Fibroblast of skin of left quadriceps (primary cell): Measurements from ENCODE around the gene ZNF175.
"Not testable (repeated sequence)": the region's sequence is repeated elsewhere in the genome, so short reads cannot be mapped to it uniquely, and the experiment has no call there.

Experiments
- DNase-seq, 2 experiments: peaks; one replicate each; pipeline ENCODE4 v3.0.0-alpha.2; 2013; ENCODE audit warnings: low read depth in 2 of 2

Gene ZNF175

DNA sequence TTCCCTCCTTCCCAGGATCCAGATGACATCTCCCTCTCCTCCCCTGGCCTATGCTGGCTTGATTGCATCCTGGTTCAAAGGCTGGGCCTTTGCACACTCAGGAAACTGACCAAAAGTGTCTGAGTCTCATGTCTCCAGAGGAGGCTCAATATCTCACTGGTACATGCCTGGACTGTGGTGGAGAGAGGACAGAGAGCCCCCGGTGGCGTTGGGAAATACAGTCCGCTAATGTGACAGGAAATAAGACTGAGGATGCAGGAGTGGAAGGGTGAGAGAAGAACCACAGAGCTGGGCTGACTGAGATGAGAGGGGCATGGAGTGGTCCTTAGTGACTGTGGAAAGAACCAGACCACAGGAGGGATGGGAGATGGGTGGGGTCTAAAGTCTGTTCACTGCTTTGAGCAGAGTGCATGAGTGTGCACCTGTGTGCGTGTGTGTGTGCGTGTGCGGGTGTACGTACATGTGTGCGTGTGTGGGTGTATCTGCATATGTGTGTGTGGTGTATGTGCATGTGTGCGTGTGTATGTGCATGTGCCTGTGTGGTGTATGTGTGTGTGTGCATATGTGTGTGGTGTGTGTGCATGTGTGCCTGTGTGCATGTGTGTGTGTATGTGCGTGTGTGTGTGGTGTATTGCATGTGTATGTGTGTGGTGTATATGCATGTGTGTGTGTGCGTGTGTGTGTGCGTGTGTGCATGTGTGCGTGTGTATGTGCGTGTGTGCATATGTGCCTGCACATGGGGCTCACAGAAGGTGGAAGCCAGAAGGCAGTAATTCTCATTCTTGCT, 57.3 kb downstream of the ZNF175 start:
- no peak for DNase-seq

DNA sequence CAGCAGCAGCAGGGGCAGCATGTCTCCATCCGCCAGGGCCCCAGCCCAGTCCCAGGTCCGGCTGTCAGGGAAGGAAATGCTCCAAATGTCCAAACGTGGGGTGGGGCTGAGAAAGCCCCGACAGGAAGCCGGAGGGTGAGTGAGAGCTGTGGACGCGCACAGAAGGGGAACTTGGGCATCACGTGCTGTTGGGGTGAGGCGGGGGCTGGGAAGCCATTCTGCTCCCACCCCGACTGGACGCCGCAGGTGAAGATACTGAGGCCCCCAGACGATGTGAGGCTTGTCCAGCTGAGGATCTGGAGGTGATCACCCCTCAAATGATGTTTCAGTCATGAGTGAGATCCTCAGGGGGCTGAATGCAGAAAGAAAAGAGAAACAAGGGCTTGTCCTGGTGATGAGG, 59.2 kb downstream of the ZNF175 start, which contains the start of gene SIGLEC5:
SIGLEC5 (minus strand) TSS at position 87 of the 400 bp plus-strand sequence; CDS start at position 21, 66 bp downstream.
- not testable (repeated sequence) for DNase-seq

DNA sequence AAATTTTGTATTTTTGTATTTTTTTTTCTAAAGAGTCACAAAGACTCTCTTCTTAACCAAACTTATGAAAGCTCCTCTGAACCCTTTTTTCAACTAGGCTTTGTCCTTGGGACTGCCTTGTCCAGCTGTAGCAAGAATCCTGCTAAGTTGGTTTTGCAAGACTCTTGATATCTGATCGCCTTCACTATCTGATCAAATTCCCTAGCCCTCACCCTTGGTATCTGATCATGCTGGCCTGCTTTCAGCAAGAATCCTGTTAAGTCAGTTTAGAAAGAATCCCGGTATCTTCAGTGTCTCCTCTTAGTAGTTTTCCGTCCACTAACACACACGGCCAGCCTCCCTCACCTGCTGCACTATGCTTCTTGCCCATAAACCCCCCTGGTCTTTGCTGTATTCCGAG, 61.0 kb downstream of the ZNF175 start:
- DNase-seq: no peak

DNA sequence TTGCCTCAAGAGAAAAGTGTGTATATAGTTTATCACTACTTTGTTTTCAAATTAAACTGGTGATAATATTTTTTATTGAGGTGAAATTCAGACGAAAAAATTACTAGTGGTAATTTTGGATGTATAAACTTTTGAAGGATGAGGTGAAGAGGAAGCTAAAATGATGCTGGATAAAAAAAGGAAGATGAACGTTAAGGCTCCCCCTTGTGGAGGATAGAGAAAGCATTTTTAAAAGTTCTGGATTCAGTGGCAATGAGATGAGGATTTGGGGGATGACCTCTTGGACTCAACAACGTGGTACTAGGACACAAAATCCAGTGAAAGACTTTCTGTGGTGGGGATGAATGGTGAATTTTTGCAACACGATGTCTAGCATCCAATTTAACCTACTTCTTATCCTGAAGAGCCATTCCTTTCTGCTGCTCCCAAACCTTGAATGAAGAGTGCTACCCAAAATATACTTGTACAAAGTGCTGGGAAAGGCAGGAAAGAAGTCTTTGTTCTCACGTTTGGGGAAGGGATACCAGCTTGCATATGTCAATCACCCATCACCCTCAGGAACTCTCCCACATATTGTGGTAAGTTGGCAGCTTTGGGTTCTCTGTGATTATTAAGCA, 66.4 kb downstream of the ZNF175 start:
- no peak for DNase-seq

DNA sequence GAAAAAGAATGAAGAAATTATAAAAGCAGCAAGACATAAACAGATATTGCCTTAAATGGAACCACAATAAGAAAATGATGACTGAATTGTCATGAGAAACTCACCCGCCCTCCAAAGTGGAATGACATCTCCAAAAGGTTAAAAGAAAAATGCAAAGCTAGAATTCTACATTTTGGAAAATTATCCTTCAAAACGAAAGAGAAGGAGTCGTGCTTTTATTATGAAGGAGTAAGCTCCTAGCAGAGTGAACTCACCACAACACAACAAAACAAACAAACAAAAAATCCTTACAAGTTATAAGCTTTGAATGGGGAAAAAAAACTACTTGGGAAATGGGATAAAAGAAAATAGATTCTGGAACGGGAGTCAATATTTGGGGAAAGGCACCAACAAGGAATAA, 68.8 kb downstream of the ZNF175 start:
- DNase-seq: no peak

DNA sequence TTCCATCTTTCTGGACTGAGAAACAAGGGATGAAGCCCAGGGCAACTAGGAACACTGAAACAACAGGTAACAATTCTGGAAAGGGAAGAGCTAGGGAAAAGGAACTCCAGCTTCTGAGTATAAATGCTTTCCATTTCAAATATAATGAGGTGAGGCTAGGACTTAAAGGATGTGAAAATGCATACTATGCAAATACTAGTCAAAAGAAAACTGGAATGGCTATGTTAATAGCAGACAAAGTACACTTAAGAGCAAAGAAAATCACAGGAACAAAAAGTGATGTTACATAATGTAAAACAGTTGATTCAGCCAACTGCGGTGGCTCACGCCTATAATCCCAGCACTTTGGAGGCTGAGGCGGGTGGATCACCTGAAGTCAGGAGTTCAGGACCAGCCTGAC, 69.3 kb downstream of the ZNF175 start:
- no peak for DNase-seq

DNA sequence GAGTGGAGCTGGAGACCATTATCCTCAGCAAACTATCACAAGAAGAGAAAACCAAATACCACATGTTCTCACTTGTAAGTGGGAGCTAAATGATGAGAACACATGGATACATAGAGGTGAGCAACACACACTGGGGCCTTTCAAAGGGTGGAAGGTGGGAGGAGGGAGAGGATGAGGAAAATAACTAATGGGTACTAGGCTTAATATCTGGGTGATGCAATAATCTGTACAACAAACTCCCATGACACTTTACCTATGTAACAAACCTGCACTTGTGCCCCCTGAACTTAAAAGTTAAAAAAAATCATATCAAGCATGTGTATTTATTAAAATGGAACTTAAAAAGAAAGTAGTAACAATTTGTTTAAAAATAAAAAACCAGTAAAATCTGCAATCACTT, 70.6 kb downstream of the ZNF175 start:
- DNase-seq: no peak
